DND-41 (cell line): Measurements from ENCODE around the gene NCK2.

ENCODE experiments used
- ATAC-seq: fragments of 200-7000 bp; cut with Tn5 transposase; 3 replicates; pipeline ENCODE4 v1.9.1; 2021; ENCODE audit warnings: low read depth; ENCODE audit not compliant: insufficient read depth
- DNase-seq: peaks from one replicate; pipeline ENCODE4 v3.0.0-alpha.2; 2020
- H2AFZ ChIP-seq: 2 replicates; pipeline ENCODE4 v1.6.0; 2012; ENCODE audit warnings: low read depth, low read length
- H3K27ac ChIP-seq: 2 replicates; pipeline ENCODE4 v1.5.1; 2012; ENCODE audit warnings: low read length, inconsistent platforms
- H3K27me3 ChIP-seq: fragments of 200-600 bp; sonication (generic); 2 replicates; pipeline ENCODE4 v1.6.0; 2012; ENCODE audit warnings: low read length, mild to moderate bottlenecking, inconsistent platforms; ENCODE audit not compliant: insufficient read depth, poor library complexity
- H3K36me3 ChIP-seq: 2 replicates; pipeline ENCODE4 v1.5.1; 2012; ENCODE audit warnings: low read length, inconsistent platforms; ENCODE audit not compliant: insufficient read depth
- H3K4me1 ChIP-seq: 2 replicates; pipeline ENCODE4 v1.5.1; 2012; ENCODE audit warnings: mild to moderate bottlenecking, low read length; ENCODE audit not compliant: insufficient read depth
- H3K4me2 ChIP-seq: 2 replicates; pipeline ENCODE4 v1.6.0; 2012; ENCODE audit warnings: mild to moderate bottlenecking, moderate library complexity, low read length, inconsistent platforms; ENCODE audit not compliant: insufficient read depth
- H3K4me3 ChIP-seq, 2 experiments: fragments of 200-600 bp in 1 of 2; shearing (Covaris generic) in 1 of 2; 2 replicates each; pipeline ENCODE4 v1.5.1; 2012 to 2016; ENCODE audit warnings: inconsistent platforms in 2 of 2, low read length in 2 of 2, mild to moderate bottlenecking in 2 of 2, low read depth in 1 of 2, moderate library complexity in 1 of 2
- H3K79me2 ChIP-seq: 2 replicates; pipeline ENCODE4 v1.6.0; 2012; ENCODE audit warnings: low read length, inconsistent platforms; ENCODE audit not compliant: insufficient read depth
- H3K9ac ChIP-seq: 2 replicates; pipeline ENCODE4 v1.6.0; 2012; ENCODE audit warnings: low read depth, mild to moderate bottlenecking, inconsistent platforms, low read length, moderate library complexity
- H3K9me3 ChIP-seq: 2 replicates; pipeline ENCODE4 v1.5.1; 2012; ENCODE audit warnings: low read length, moderate library complexity, mild to moderate bottlenecking, inconsistent platforms; ENCODE audit not compliant: insufficient read depth, severe bottlenecking
- H4K20me1 ChIP-seq: 2 replicates; pipeline ENCODE4 v1.6.0; 2012; ENCODE audit warnings: low read length; ENCODE audit not compliant: insufficient read depth
- EZH2 ChIP-seq: IDR thresholded peaks from 3 replicates; pipeline ENCODE4 v1.6.1; 2012; ENCODE audit warnings: borderline replicate concordance, low read depth, mild to moderate bottlenecking, moderate library complexity, low read length, inconsistent platforms; ENCODE audit not compliant: severe bottlenecking
- TF ChIP-seq, protein P1 (sequence below): IDR thresholded peaks from 2 replicates; pipeline ENCODE4 v1.5.1; 2012; ENCODE audit warnings: borderline replicate concordance, low read length, moderate library complexity, mild to moderate bottlenecking; ENCODE audit not compliant: poor library complexity, severe bottlenecking; ENCODE audit errors: extremely low read depth

NCK2 gene

DNA sequence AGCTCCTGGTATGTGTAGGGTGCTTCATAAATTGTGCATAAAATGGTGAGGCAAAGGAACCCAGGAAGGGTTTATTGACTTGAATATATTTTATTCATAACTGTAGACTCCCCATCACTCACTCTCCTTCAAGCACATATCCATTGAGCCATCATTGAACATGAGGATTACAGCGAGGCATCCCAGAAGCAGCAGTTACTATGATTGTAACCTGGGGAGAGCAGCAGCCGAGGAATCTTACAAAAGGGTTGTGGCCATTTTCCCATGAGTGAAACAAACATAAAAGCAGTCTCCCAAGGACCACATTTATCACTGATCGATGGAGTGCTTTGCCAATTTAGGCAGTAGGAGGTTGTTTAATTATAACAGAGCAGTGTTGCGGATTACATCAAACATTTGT lies 183.4 kb downstream of the NCK2 start:
- no peak overlapping the region for H3K9ac ChIP-seq
- TF ChIP-seq, protein P1, sequence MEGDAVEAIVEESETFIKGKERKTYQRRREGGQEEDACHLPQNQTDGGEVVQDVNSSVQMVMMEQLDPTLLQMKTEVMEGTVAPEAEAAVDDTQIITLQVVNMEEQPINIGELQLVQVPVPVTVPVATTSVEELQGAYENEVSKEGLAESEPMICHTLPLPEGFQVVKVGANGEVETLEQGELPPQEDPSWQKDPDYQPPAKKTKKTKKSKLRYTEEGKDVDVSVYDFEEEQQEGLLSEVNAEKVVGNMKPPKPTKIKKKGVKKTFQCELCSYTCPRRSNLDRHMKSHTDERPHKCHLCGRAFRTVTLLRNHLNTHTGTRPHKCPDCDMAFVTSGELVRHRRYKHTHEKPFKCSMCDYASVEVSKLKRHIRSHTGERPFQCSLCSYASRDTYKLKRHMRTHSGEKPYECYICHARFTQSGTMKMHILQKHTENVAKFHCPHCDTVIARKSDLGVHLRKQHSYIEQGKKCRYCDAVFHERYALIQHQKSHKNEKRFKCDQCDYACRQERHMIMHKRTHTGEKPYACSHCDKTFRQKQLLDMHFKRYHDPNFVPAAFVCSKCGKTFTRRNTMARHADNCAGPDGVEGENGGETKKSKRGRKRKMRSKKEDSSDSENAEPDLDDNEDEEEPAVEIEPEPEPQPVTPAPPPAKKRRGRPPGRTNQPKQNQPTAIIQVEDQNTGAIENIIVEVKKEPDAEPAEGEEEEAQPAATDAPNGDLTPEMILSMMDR, result no peak
- no peak for TF ChIP-seq EZH2
- H3K4me1 ChIP-seq, result peaks cover 7% of the 10 kb centered on the region
- no peaks in the 10 kb centered on the region for H3K9me3 ChIP-seq
- H3K79me2 ChIP-seq, result no peaks in the 10 kb centered on the region
- no peaks in the 10 kb centered on the region for H3K36me3 ChIP-seq
- no peak for ATAC-seq
- no peak overlapping the region for H3K4me3 ChIP-seq
- H3K4me2 ChIP-seq, result no peak overlapping the region
- no peak for DNase-seq
- H3K27ac ChIP-seq, result no peak overlapping the region
- H3K27me3 ChIP-seq, result no peaks in the 10 kb centered on the region
- no peaks in the 10 kb centered on the region for H4K20me1 ChIP-seq
- no peak overlapping the region for H2AFZ ChIP-seq

DNA sequence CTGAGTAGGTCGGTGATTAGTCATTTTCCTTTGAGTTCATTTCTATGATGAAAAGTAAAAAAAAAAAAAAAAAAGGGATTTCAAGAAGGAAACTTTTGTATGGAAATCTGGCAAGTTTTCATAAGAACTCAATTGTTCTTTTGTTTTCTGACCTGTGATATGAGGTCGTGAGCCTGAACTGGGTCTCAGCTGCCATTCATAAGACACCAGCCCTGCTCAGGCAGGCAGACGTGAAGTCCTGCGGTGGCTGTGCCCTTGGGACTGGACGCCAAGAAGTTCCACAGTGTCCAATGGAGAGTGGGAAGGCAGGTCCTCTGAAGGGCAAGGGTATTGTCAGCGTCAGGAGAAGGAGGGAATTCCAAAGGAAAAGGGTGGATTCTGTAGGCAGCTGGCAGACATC lies 183.9 kb downstream of the NCK2 start:
- Histone ChIP-seq H3K79me2 (no peaks in the 10 kb centered on the region), H3K4me2 (no peak overlapping the region), H3K9ac (no peak overlapping the region), H3K36me3 (no peaks in the 10 kb centered on the region), H2AFZ (no peak overlapping the region), H3K9me3 (peaks cover under 1% of the 10 kb centered on the region), H4K20me1 (no peaks in the 10 kb centered on the region), H3K4me1 (peaks cover 7% of the 10 kb centered on the region), H3K27ac (no peak overlapping the region), H3K4me3 (no peak overlapping the region), H3K27me3 (no peaks in the 10 kb centered on the region)
- ATAC-seq (no peak), DNase-seq (no peak)
- TF ChIP-seq EZH2, result no peak
- TF ChIP-seq, protein P1, result no peak

DNA sequence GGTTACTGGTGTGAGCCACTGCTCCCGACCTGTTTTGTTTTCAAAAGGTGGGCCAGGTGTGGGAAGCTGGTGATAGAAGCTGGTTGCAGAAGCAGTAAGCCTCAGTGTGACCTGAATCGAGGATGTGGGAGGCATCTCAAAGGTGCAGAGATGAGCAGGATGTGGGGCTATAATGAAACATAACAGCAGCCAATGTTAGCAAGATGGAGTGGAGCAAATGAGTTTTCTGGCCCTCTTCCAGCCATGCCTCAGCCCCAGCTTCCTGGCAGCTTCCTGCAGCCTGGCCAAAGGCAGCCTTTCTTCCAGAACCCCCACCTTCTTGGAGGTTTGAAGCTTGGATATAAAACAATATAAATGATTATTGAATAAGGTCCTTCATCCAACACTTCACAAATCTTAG lies 184.8 kb downstream of the NCK2 start:
- H3K9ac ChIP-seq, result no peak overlapping the region
- peaks cover 4% of the 10 kb centered on the region for H3K9me3 ChIP-seq
- peak; percentile 44 for DNase-seq
- no peak overlapping the region for H2AFZ ChIP-seq
- H3K4me1 ChIP-seq, result peaks cover 7% of the 10 kb centered on the region
- TF ChIP-seq, protein P1, result no peak
- TF ChIP-seq EZH2, result no peak
- no peak overlapping the region for H3K4me3 ChIP-seq
- H4K20me1 ChIP-seq, result no peaks in the 10 kb centered on the region
- H3K36me3 ChIP-seq, result no peaks in the 10 kb centered on the region
- no peaks in the 10 kb centered on the region for H3K27me3 ChIP-seq
- no peak overlapping the region for H3K27ac ChIP-seq
- H3K79me2 ChIP-seq, result no peaks in the 10 kb centered on the region
- no peak overlapping the region for H3K4me2 ChIP-seq
- peak; percentile 78 for ATAC-seq

DNA sequence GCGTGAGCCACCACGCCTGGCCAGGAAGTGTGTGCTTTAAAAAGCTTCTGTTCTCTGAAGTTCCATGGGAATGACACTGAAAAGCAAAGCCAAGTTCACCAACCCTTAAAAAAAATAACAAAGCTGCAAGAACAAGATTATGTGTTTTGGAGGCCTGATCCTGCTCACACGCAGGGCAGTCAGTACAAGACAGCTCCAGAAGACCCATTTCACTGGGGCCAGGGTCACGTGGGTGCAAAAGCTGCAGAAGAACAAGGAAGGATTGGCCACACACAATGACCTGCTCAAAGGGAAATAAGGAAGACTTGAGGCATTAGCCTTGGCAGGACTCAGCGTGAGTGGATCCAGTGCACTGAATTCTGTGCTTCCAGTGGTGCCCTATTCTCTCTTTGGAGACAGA lies 187.9 kb downstream of the NCK2 start:
- peaks cover 7% of the 10 kb centered on the region for H3K4me1 ChIP-seq
- peaks cover 4% of the 10 kb centered on the region for H3K9me3 ChIP-seq
- H3K36me3 ChIP-seq, result no peaks in the 10 kb centered on the region
- ATAC-seq (no peak), DNase-seq (no peak)
- H3K79me2 ChIP-seq, result no peaks in the 10 kb centered on the region
- no peak overlapping the region for H3K4me3 ChIP-seq
- H3K9ac ChIP-seq, result no peak overlapping the region
- H3K4me2 ChIP-seq, result no peak overlapping the region
- H3K27ac ChIP-seq, result no peak overlapping the region
- H2AFZ ChIP-seq, result no peak overlapping the region
- TF ChIP-seq, protein P1, result no peak
- TF ChIP-seq EZH2, result no peak
- no peaks in the 10 kb centered on the region for H3K27me3 ChIP-seq
- no peaks in the 10 kb centered on the region for H4K20me1 ChIP-seq
